ENCODE measurements around the gene NOS3.

DNA sequence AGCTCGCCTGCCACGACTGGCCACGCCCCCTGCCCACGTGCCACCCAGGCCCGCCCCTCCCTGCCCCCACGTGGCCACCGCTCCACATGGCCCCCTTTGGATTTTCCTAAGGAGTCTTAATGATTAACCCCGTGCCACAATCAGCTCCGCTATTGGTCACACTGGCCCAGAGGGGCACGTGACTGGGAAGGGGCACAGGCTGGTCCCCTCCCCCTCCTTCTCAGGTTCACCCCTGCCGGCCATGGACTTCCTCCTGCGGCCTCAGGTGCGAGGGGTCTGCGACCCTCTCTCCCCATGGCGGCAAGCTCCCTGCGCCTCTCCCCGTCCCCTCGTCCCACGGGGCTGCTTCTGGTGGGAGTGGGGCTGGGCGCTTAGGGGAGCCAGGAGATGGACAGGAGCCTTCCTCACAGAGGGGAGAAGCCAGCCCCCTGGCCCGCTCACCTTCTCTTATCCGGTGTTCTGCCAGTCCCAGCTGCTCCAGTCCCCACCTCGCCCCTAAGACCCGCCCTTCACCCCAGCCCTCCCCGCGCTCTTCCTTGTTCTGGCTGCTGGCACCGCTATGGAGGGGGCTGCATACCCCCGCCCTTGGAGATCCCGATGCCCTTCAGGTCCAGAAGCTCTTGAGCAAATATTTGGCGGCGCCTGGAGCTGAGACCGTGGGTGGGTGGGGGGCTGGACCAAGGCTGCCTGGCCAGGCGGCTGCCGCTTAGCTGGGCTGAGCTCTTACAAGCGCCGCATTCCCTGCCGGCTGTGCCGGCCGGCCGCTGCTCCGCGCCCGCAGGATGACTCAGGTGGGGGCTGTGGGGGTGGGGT is 71.8 kb downstream of the NOS3 start:
- TF ChIP-seq, protein P1, sequence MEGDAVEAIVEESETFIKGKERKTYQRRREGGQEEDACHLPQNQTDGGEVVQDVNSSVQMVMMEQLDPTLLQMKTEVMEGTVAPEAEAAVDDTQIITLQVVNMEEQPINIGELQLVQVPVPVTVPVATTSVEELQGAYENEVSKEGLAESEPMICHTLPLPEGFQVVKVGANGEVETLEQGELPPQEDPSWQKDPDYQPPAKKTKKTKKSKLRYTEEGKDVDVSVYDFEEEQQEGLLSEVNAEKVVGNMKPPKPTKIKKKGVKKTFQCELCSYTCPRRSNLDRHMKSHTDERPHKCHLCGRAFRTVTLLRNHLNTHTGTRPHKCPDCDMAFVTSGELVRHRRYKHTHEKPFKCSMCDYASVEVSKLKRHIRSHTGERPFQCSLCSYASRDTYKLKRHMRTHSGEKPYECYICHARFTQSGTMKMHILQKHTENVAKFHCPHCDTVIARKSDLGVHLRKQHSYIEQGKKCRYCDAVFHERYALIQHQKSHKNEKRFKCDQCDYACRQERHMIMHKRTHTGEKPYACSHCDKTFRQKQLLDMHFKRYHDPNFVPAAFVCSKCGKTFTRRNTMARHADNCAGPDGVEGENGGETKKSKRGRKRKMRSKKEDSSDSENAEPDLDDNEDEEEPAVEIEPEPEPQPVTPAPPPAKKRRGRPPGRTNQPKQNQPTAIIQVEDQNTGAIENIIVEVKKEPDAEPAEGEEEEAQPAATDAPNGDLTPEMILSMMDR (IDR thresholded peaks at IDR 0.05): no peak
- no peak for TF ChIP-seq POLR2A (IDR thresholded peaks at IDR 0.05)
- TF ChIP-seq POLR2AphosphoS5 (IDR thresholded peaks at IDR 0.05): no peak
